Transverse colon (tissue), 4 donors: Measurements from ENCODE around the gene DCAF11.

Source experiments
- CTCF ChIP-seq, 5 experiments: fragments of 200-600 bp in 3 of 5; fragments of 450-650 bp in 2 of 5; sonication (generic) in 3 of 5; IDR thresholded peaks; 1 replicate in 2 of 5; 2 replicates in 3 of 5; pipeline ENCODE4 v1.5.1; 2016 to 2017; ENCODE audit warnings: antibody characterized with exemption in 5 of 5, inconsistent platforms in 3 of 5, mild to moderate bottlenecking in 2 of 5, moderate library complexity in 1 of 5
- EP300 ChIP-seq: sonication (generic); formaldehyde crosslinking; IDR thresholded peaks from one replicate; pipeline ENCODE4 v1.6.1; 2017; ENCODE audit warnings: antibody characterized with exemption, low read depth
- POLR2AphosphoS5 ChIP-seq, 3 donors: sonication (generic); formaldehyde crosslinking; IDR thresholded peaks; one replicate each; pipeline ENCODE4 v1.6.1; 2016; ENCODE audit warnings: antibody characterized with exemption in 3 of 3

GRCh38 chr14:24138396-24139271 lies 24.1 kb downstream of the DCAF11 start:
- no peak for TF ChIP-seq CTCF (IDR thresholded peaks at IDR 0.05)
- TF ChIP-seq EP300: no peak
- TF ChIP-seq POLR2AphosphoS5 (IDR thresholded peaks at IDR 0.05): no peak
